NK-92 (cell line): ENCODE results near the gene HMCN2.

Source experiments
- DNase-seq: peaks from one replicate; lab custom pipeline; 2025; ENCODE audit not compliant: unreplicated experiment; lab: John Stamatoyannopoulos, UW

The HMCN2 gene

DNA sequence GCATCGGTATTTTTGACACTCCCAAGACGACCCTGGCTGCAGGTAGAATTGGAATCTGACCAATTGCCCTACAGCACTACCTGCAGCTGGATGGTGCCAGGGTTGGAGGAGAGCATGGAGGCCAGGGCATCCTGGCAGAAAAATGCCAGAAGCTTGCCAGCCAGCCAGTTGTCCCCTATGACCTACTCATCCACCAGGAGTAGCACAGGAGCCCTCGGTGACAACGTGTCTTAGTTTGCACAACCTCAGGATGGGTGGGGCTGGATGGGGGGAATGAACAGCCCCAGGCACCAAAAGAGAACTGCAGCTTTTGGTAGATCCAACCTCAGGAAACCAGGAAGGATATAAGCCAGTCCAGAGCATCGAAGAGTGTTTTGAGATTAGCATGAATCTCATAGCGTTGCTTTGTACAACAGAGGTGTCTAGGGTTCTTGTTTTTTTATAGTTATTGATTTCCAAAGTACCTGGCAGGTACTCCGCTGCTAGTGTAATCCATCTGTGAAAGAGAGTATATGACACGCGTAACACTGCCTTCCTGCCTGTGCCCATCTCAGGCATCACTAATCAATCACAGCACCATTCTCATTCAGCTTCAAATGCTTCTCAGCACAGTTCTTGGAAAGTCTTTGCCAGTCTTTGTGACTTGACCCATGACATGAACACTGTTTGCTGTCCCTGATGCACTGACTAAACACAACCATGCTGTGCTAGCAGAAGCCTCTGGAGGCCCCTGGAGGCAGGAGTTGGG lies 142.5 kb downstream of the HMCN2 start:
- DNase-seq = no peak

DNA sequence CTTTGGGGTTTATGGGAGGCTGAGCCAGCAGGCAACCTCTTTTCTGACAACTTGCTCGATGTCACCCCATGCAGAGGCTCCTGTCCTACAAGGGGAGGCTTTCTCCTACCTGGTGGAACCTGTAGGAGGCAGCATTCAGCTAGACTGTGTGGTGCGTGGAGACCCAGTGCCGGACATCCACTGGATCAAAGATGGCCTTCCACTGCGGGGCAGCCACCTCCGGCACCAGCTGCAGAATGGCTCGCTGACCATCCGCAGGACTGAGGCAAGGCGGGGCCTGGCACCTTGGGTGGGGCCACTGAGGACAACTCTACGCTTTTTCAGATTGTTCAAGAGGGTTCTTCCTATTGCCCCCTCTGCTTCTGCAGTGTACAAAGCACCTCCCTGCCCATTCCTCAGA lies 143.1 kb downstream of the HMCN2 start:
- DNase-seq = no peak

GRCh38 chr9:130409246-130409645 lies 143.7 kb downstream of the HMCN2 start:
- DNase-seq = no peak

DNA sequence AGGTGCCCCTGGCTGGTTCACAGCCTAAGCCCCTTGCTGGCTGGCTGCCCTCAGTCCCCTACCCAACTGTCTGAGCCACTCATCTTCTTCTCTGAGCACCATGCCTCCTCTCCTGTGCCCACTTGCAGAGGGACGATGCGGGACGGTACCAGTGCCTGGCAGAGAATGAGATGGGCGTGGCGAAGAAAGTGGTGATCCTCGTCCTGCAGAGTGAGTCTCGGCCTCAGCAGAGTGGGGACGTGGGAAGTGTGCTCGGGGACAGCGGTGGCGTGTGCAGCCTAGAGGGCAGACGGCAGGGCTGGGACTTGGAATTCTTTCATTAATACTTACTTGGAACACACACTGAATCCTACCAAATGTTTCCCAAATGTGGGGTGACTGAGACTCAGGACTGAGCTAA lies 144.9 kb downstream of the HMCN2 start:
- no peak for DNase-seq

GRCh38 chr9:130411566-130411915 lies 146.0 kb downstream of the HMCN2 start:
- no peak for DNase-seq

GRCh38 chr9:130414081-130414731 lies 148.6 kb downstream of the HMCN2 start:
- DNase-seq = no peak

GRCh38 chr9:130414910-130415746 lies 149.6 kb downstream of the HMCN2 start:
- DNase-seq = no peak

- no peak for DNase-seq
Measured at GRCh38 chr9:130417602-130418001, 152.0 kb downstream of the HMCN2 start.

GRCh38 chr9:130418776-130419175 lies 153.2 kb downstream of the HMCN2 start:
- no peak for DNase-seq

DNA sequence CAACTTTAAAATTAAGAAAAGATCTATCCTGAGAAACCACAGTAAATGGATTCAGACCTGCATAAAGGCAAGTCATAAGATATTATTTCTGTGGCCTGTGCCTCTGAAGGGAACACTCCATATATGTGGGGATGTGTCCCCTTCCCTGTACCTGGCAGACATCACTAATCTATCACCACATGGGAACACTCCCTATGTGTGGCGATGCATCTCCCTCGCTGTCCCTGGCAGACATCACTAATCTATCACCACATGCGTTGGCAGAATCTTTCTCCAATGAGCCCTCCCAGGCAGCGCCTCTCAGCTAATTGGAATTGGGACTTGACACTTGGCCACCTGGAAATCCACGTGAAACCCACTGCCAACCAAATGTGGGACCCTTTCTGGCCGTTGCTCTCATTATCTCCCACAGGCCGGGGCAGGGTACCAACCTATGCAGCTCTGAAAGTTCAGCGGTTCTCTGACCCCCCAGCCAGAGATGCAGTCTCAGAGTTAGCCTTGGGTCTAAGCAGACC lies 154.0 kb downstream of the HMCN2 start:
- DNase-seq = no peak

GRCh38 chr9:130421154-130421801 lies 155.7 kb downstream of the HMCN2 start:
- no peak for DNase-seq

GRCh38 chr9:130421802-130422276 lies 156.3 kb downstream of the HMCN2 start:
- no peak for DNase-seq

DNA sequence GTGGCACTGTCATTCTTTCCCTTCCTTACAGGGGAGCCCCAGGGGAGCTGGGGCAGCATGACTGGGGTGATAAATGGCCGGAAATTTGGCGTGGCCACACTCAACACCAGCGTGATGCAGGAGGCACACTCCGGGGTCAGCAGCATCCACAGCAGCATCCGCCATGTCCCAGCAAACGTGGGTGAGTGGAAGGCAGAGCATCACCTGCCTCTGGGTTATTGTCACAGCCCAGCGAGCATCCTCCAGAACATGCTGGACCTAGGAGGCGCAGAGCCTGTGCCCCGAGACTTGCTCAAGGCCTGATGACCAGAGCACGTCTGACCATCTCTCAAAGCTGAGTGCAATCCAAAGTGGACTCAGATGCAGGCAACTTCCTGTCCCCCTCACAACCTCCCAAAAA lies 157.0 kb downstream of the HMCN2 start:
- no peak for DNase-seq

DNA sequence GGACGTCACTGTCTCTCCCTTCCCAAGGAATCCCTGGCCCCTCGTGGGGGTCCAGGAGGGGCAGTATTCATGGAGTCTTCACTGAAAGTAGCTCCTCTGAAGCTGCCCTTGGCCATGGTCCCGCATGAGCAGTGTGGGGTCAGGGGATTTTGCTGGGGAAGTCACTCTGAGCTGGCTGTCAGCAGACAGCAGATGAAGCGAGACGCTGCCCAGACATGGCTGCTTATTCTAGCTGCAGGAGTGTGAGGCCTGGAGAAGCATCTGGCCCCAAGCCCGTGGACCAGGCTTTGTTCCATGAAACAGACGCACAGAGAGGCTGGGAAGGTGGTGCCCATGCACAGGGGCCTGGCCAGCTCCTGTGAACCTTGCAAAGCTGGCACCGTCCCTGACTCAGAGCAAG lies 157.7 kb downstream of the HMCN2 start:
- DNase-seq = no peak

GRCh38 chr9:130424595-130425454 lies 159.3 kb downstream of the HMCN2 start:
- no peak for DNase-seq

DNA sequence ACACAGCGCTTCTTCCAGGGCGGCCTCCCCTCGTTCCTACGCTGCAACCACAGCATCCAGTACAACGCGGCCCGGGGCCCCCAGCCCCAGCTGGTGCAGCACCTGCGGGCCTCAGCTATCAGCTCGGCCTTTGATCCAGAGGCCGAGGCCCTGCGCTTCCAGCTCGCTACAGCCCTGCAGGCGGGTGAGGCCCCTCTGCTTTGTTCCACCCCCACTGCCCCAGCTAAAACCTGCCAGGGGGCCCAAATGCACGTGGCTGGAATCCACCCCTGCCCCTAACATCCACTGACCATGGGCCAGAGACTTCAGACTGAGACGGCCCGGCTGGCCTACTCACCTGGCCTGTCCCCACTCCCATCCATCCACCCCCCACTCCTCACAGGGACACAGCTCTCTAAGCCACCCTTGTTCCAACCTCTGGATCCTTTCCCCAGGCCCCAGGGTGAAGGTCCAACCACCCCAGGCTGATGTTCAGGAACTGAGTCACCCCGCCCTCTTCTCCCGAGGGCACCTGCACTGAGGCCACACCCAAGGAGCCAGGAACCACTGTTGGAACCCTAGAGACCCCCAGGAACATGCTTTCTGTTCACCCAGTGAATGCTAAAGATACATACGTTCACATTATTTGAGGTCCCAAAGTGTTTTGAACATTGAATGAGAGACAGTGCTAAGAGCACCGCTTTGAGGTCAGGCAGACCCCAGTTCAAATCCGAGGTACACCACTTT lies 160.3 kb downstream of the HMCN2 start:
- no peak for DNase-seq

- no peak for DNase-seq
Measured at GRCh38 chr9:130426467-130426773, 160.9 kb downstream of the HMCN2 start.

DNA sequence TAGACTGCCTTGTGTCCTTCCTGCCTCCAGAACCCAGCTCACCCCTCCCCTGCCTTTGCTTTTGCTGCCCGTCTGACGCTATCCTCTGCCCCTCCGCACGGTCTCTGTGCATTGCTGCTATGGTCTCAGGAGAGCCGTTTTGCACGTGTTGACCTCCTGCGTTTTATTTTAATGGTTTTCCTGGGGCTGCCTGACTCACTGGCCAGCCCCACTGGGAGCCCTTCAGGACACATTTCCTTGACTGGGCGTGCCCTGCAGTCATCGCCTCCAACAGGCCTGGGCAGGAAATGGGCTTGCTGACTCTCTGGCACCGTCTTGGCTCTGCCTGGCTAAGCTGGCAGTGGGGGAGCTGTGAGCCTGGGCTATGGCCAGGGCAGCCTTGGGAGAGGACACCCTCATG lies 161.3 kb downstream of the HMCN2 start:
- no peak for DNase-seq

DNA sequence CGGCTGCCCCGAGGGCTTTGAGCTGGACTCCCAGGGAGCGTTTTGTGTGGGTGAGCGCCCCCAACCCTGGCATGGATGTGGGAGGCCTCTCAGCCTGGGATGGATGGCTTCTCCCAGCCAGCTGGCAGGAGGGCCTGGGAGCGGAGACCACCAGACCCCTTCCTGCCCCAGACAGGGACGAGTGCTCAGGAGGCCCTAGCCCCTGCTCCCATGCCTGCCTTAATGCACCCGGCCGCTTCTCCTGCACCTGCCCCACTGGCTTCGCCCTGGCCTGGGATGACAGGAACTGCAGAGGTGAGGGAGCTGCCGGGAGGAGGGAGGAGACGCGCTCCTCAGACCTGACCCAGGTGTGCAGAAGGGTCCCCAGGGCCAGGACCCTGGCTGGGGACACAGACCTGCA lies 161.8 kb downstream of the HMCN2 start:
- no peak for DNase-seq
